ENCODE data around the gene PAM. TPM values are rescaled to one million over a fixed set of nuclear protein-coding genes. Genes with fewer than 3 reads are reported as not detected.

The PAM gene
- total RNA-seq, 1 donor from 2014 or later, result 200 TPM

DNA sequence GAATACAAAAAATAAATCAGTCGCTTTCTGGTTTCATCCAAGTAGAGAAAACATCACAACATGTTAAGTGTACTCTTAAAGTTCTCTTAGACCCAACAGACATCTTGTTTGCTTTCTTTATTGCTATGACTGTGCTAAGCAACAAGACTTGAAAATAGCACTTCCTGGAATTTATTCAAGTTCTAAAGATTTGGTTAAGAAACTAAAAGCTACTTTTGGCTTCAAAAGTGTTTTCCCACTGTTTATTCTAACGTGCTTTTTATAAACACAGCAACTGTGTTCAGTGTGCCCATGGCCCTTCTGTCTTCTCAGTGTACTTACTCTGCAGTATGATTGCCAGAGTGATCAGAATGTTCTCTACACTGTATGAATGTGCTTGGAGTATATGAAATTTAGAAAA lies 255.1 kb downstream of the PAM start:
- TF ChIP-seq, protein P1, sequence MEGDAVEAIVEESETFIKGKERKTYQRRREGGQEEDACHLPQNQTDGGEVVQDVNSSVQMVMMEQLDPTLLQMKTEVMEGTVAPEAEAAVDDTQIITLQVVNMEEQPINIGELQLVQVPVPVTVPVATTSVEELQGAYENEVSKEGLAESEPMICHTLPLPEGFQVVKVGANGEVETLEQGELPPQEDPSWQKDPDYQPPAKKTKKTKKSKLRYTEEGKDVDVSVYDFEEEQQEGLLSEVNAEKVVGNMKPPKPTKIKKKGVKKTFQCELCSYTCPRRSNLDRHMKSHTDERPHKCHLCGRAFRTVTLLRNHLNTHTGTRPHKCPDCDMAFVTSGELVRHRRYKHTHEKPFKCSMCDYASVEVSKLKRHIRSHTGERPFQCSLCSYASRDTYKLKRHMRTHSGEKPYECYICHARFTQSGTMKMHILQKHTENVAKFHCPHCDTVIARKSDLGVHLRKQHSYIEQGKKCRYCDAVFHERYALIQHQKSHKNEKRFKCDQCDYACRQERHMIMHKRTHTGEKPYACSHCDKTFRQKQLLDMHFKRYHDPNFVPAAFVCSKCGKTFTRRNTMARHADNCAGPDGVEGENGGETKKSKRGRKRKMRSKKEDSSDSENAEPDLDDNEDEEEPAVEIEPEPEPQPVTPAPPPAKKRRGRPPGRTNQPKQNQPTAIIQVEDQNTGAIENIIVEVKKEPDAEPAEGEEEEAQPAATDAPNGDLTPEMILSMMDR (conservative IDR thresholded peaks at IDR 0.05; ENCODE audit: low read depth, low read length), result no peak
- H3K4me3 ChIP-seq (ENCODE audit: low read depth, low read length), result no peak overlapping the region
- DNase-seq (ENCODE audit: low read depth), result no peak

DNA sequence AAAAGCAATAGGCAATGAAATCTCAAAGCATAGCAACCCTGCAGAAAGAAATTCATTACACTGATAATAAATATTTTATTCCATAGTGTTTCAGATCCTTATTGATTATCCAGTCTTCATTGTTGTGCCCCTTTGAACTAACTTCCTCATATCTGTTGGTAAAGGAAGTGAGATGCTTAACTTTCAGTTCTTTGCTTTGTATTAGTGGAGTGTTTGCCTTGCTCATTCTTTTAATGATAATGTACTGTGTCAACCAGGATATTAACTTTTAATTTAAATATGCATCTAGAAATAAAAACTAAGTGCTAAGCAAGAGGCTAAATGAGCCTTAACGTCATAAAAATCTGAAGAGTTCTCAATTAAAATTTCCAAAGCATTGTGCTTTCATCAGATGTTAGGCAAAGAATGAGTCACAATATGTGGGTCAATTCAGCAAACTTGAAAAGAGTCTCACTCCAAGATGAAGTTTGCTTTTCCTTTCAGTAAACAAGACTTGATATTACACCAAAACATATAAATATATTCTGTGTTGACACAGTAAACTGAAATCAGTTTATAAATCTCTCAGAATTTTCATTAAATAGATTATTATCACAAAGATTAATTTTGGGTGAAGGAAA lies 258.9 kb downstream of the PAM start:
- DNase-seq (ENCODE audit: low read depth), result no peak
- TF ChIP-seq, protein P1 (conservative IDR thresholded peaks at IDR 0.05; ENCODE audit: low read depth, low read length), result no peak
- no peak overlapping the region for H3K4me3 ChIP-seq (ENCODE audit: low read depth, low read length)

DNA sequence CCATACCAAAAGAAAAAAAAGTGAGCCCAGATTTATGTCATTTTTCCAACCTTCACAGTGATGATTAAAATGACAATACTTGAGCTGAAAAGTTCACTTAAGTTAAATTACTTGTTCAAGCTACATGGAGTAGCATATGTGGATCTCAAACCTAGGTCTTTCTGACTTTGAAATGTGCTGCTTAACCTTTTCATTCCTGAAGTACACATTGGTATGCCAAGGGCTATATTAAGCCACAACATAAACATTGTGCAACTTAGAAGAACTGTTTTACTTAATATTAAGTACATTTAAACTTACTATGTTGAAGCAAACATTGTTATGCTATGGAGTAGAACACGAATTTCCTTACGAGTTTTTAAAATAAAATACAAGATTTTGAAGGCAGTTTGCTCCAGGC lies 259.9 kb downstream of the PAM start:
- no peak overlapping the region for H3K4me3 ChIP-seq (ENCODE audit: low read depth, low read length)
- no peak for DNase-seq (ENCODE audit: low read depth)
- TF ChIP-seq, protein P1 (conservative IDR thresholded peaks at IDR 0.05; ENCODE audit: low read depth, low read length), result no peak

- no peak overlapping the region for H3K4me3 ChIP-seq (ENCODE audit: low read depth, low read length)
- DNase-seq (ENCODE audit: low read depth), result no peak
- TF ChIP-seq, protein P1 (conservative IDR thresholded peaks at IDR 0.05; ENCODE audit: low read depth, low read length), result no peak
These were observed 261.1 kb downstream of the PAM start for GRCh38 chr5:103016167-103016566.

- no peak overlapping the region for H3K4me3 ChIP-seq (ENCODE audit: low read depth, low read length)
- DNase-seq (ENCODE audit: low read depth), result no peak
- TF ChIP-seq, protein P1 (conservative IDR thresholded peaks at IDR 0.05; ENCODE audit: low read depth, low read length), result no peak
These were observed 264.7 kb downstream of the PAM start for GRCh38 chr5:103019804-103020203.

DNA sequence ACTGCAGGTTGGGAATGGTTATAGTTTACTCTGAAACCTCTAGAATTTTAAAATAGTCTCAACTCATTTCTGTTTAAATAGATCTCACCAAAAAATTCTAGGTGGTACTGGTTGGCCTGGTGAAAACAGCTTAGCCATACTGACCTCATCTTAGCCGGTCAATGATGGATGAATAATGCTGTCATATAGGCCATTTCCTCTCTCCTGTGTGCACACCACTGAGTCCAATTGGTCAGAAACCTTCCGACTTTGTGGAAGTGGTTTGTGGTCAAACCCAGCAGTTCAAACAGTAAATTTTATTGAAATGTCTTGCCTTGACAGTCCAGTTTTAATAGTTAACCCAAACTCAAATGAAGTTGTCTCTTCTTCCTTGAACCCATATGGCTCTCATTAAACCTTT lies 266.2 kb downstream of the PAM start:
- TF ChIP-seq, protein P1 (conservative IDR thresholded peaks at IDR 0.05; ENCODE audit: low read depth, low read length), result no peak
- DNase-seq (ENCODE audit: low read depth), result no peak
- H3K4me3 ChIP-seq (ENCODE audit: low read depth, low read length), result no peak overlapping the region

GRCh38 chr5:103027267-103027666 lies 272.2 kb downstream of the PAM start:
- TF ChIP-seq, protein P1 (conservative IDR thresholded peaks at IDR 0.05; ENCODE audit: low read depth, low read length), result no peak
- no peak for DNase-seq (ENCODE audit: low read depth)
- H3K4me3 ChIP-seq (ENCODE audit: low read depth, low read length), result no peak overlapping the region
